Measurements from ENCODE around the gene SPC24.

- TF ChIP-seq POLR2A (IDR thresholded peaks at IDR 0.05) = no peak
- TF ChIP-seq CTCF (IDR thresholded peaks at IDR 0.05) = no peak
Measured at GRCh38 chr19:11204943-11205349, 49.4 kb upstream of the SPC24 start.
